GM19023 (cell line): Measurements from ENCODE around the gene OR11L1.

Source experiments
- ATAC-seq: cut with Tn5 transposase; IDR thresholded peaks from one replicate; pipeline ENCODE4 v1.9.1; 2021; ENCODE audit warnings: mild to moderate bottlenecking, moderate library complexity; ENCODE audit not compliant: unreplicated experiment

Gene OR11L1, protein sequence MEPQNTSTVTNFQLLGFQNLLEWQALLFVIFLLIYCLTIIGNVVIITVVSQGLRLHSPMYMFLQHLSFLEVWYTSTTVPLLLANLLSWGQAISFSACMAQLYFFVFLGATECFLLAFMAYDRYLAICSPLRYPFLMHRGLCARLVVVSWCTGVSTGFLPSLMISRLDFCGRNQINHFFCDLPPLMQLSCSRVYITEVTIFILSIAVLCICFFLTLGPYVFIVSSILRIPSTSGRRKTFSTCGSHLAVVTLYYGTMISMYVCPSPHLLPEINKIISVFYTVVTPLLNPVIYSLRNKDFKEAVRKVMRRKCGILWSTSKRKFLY

DNA sequence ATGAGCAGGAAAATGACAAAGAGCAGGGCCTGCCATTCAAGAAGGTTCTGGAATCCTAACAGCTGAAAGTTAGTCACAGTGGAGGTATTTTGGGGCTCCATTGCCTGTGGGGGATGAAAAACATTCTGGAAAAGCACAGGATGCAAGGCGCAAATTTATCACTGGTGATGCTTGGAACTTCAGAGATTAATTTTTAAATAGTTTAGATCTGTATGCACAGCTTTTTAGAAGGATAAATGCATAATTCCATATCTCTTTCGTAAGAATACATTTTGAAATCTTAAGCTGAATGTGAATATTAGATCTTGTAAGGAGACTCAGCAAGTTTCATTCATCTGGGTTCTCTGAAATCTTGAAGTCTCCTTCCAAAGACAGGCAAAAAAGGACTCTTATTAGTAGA lies at the start of gene OR11L1:
Gene OR11L1 (minus strand): TSS at position 101 of the 400 bp plus-strand sequence. CDS start 0 bp downstream, at position 101.
- no peak for ATAC-seq

DNA sequence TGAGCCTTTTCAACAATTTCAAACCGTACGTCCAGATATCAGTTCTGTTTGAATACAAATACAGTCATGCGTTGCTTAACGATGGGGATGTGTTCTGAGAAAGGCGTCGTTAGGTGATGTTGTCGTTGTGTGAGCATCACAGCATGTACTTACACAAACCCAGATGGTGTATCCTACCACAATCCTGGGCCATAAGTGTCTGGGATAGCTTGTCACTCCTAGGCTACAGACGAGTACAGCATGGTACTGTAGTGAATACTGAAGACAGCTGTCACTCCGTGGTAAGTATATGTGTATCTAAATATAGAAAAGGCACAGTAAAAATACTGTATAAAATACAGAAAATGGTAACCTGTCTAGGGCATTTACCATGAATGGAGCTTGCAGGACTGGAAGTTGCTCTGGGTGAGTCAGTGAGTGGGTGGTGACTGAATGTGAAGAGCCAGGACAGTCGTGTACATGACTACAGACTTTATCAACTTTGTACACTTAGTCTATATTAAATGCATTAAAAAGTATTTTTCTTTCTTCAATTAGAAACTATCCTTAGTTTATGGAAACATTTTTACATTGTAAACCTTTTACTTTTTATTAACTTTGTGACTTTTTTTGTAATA lies 43.2 kb upstream of the OR11L1 start:
- no peak for ATAC-seq

DNA sequence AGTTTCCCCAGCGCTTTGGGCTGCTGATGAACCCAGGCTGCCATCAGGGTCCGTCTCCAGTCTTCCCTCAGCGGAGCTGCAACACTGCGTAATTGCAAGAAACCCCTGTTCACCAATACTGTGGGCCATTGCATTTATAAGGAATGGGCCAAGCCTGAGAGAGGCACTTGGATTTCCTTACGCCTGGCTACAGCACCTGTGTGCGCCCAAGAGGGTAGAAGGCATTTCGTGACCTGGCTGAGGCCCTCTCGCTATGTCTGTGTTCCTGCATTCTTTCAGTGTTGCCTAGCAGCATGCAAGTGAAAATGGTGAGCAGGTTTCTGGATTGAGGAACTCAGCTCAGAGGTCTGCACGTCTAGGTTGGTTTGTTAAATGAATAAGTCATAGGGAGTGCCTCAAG lies 41.6 kb upstream of the OR11L1 start:
- no peak for ATAC-seq

DNA sequence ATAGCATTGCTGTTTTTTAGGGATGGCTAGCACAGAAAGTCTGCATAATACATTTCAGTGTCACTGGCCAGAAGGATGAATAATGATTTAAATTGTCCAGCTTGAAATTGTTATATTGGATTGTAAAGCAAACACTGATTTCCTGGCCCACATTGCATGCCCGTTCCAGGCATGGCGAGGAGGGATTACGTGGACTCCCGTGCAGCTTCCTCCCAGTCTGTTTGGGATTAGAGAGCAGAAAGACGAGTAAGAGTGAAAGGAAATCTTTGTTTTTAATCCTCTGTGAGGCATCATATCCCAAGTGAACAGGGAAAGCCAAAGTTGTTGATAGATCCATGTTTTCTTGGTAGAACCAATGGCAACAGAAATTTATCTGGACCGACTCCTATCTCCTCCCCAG lies 23.7 kb upstream of the OR11L1 start:
- no peak for ATAC-seq

DNA sequence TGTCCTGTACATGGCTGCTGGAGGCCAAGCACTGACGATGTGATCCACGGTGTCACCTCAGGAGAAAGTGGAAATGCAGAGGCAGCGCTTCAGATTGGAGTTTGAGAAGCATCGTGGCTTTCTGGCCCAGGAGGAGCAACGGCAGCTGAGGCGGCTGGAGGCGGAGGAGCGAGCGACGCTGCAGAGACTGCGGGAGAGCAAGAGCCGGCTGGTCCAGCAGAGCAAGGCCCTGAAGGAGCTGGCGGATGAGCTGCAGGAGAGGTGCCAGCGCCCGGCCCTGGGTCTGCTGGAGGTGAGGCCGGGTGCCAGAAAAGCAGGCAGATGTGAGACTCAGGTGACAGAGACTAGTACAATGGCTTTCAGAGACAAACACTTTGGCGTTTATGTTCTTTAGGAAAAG lies 22.9 kb upstream of the OR11L1 start:
- ATAC-seq, result no peak

DNA sequence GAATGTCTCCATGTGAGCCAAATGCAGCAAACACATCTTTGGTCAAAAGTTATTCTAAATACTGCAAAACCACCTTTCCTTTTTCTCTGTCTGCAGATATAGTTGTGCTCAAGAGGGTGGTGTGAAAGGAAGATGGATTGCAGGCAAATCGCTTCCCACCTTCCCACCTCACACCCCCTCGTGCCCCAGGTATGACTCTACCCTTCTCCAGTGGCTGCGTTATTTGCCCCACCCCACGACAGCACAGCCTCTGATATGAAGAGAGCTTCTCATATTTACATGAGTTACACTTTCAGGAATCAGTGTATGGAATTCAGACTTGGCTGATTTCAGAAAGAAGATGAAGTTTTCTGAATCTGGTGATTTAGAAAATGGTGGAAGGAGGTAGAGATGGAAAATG lies 21.1 kb upstream of the OR11L1 start:
- no peak for ATAC-seq

DNA sequence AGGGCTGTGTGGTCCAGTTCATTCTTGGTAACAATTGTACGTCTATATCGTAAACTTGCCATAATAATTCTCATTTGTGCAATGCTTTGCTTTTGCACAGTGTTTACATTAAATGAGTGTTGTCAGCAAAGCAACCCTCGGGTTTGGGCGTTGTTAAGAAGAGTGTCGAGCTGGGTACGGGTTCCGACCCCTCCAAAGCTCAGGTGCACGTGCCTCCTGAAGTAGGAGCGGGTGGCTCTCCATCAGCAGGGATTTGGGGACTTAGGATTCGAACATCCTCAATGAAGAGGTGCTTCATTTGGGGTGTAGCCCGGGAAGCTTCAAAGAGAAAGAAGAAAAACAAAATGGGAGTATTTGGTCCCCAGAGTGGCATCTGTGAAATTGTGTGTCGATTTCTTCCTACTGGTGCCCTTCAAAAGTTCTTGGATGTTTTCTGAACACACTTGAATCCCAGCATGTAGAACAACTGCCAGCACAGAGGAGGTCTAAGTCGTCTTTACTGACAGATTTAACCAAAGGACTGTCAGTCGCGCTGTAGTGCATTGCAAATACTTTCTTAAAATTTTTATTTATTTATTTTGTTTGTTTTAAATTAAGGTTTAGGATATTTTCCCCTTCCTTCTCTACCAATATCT lies 16.4 kb upstream of the OR11L1 start:
- ATAC-seq, result no peak

DNA sequence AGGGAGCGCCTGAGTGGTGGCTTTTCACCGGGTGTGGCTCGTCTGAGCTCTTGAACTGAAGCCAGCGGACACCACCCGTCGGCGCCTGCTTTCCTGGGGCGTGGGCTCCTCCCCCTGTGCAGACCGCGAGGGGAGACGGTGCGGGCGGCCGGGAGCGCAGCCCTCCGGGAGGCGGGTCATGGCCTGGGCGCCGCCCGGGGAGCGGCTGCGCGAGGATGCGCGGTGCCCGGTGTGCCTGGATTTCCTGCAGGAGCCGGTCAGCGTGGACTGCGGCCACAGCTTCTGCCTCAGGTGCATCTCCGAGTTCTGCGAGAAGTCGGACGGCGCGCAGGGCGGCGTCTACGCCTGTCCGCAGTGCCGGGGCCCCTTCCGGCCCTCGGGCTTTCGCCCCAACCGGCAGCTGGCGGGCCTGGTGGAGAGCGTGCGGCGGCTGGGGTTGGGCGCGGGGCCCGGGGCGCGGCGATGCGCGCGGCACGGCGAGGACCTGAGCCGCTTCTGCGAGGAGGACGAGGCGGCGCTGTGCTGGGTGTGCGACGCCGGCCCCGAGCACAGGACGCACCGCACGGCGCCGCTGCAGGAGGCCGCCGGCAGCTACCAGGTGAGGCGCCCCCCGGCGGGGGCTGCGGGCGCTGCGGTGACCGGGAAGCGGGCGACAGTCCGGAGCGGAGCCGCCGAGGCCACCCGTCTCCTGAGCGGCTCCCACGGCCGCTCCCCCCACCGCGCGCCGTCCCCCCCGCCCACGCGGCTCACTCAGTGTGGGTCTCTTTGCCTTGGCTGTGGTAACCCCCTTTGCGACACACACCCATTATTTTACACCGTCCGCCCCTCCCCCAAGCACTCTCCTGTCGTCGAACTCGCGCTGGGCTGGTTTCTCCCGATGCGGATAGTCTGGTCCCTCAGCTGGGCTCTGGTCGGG lies 15.6 kb upstream of the OR11L1 start, which contains the start of gene TRIM58:
Gene TRIM58 (plus strand): TSS at position 119 of the 916 bp plus-strand sequence. CDS start 60 bp downstream, at position 179.
- peak; percentile 55 for ATAC-seq

DNA sequence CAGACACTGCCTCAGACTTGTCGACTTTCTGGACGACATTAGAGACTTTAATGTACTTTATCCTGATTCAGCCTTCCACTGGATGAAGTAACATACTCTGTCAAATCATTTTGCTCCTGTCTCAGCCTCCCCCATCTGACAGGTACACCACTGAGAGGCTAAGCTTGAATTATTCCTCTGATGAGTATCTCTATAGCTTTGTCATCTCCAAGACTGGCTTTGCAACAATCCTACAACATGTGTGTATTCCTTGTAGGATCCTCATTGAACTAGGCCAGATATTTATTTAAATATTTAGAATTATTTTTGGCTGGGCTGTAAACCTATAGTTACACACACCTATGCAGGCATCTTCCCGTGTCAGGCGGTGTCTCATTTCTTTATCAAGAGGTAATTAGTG lies 14.2 kb upstream of the OR11L1 start:
- no peak for ATAC-seq

DNA sequence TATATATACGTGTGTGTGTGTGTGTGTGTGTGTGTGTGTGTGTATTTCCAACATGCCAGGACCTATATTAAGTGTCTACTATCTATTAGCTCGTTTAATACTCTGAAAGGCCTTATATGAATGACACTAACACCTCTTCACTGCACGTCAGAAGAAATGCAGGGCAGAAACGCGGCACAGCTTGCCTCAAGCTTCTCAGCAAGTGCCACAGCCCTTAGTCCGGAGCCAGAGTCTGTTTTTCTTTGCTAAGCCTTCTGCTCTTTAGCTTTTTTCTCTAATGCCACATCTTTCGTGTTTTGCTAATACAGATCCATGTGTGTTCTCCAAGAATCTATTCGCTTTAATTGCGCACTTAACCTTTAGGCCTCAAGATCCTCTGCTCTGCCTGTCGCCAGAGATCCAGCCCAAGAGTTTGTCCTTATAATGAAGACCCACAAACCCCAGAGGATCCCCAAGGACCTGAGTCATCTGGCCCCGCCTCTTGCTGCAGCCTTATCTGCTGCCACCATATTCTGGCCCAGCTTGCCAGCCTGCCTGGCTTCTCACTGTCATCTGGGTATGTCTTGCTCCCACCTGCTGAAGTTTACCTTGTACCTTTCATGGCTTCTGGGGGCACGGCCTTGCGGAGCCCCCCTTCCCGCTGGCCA lies 13.3 kb upstream of the OR11L1 start:
- ATAC-seq, result no peak

DNA sequence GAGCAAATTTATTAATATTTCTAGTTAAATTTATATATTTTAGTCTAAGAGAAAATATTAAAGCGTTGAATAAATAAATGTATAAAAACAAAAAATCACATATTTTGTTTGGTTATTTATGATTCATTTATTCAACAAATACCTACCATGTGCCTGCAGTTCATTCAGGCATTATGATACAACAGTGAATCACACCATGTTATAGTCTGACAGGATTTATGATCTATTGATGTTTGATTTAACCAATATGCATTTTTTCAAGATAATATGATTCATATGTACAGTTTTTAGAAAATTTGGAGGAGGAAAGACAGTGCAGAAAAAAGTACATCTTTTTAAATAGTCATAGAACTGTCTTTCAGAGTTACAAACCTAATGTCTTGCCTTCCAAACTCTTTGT lies 7.9 kb upstream of the OR11L1 start:
- ATAC-seq, result no peak

DNA sequence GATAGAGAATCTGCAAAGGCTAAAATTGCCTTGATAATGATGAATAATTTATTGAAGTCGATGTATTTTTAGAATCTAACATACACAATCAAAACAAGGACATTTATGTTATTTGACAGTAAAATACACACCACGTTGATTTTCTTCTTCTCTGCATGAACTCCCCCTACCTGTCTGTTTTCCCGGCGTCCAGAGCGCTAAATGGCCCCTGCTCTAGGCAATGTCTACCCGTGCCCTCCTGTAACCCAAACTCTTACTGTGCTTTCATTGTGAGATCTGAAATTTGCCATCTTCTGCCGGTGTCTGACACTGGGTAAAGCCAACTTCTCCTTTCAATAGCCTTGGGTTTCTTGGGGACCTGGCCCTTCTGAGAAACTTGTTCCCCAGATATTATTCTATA lies 6.7 kb upstream of the OR11L1 start:
- ATAC-seq, result no peak

DNA sequence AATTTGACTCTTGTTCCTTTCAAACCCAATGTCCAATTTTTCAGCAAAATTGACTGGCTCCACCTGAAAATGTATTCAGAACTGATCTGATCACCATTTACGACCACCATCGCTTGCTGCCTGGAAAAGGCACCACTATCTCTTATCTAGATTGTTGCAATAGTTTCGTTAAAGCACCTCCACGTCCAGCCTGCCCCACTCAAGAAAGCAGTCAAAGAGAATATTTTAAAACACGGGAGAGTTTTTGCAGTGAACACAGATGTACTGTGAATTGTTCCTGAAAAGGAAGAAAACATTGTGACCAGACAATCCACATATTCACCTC lies 4.0 kb upstream of the OR11L1 start:
- ATAC-seq, result no peak

DNA sequence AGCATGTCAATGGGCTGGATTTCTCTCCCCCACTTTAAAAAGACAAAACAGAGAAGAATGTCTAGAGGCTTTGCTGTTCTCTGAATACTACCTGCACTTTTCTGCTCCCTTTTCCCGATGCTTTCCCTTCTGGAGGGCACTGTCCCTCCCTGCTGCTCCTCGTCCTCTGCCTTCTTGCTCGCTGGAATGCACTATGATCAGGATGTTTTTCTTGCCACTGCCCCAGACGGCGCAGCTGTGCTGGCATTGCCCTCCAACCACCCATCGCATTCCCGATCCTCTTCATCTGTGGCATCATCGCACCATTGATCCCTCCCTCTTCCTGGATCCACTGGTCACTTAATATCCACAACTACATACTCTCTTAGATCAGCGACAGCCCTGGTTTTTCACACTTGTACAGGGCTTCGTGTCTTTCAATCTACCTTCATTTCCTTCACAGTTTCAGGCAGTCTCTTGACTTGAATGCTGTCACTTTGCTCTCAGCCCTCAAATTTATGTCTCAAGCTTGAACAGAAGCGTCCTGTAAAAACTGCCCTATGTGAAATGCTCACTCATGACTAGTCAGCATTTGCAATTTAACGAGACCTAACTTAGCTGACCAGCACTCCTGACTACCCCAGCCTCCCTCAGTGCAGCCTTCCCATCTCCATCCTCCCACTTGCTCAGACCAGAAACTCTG lies 3.5 kb upstream of the OR11L1 start:
- ATAC-seq, result no peak

DNA sequence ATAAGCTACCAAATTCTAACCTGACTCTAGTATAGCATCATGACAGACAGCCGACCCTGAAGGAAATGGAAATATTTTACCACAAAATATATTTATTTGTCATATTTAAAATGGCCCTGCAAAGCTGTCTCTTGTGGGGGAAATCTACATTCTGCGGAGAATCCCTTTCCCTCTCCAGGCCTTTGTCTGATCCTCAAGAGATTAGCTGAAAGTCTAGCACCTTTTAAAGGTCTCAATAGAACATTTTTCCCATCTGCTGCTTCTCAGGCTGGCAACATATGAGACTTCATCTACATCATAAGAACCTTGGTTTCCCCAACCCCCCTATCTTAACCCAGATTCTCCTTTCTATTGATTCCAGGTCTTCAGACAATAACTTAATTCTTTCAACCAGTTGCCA lies 1.7 kb upstream of the OR11L1 start:
- ATAC-seq, result no peak

DNA sequence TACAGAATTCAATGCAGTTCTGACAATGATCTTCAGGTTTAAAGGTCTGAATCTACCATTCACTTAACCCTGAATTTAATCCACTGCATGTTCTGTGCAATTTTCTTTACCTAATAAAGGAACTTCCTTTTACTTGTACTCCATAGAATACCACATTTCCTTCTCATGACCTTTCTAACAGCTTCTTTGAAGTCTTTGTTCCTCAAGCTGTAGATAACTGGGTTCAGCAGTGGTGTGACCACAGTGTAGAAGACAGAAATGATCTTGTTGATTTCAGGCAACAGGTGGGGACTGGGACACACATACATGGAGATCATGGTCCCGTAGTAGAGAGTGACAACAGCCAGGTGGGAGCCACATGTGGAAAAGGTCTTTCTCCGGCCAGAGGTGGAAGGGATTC lies 878 bp downstream of the OR11L1 start:
- ATAC-seq, result no peak

DNA sequence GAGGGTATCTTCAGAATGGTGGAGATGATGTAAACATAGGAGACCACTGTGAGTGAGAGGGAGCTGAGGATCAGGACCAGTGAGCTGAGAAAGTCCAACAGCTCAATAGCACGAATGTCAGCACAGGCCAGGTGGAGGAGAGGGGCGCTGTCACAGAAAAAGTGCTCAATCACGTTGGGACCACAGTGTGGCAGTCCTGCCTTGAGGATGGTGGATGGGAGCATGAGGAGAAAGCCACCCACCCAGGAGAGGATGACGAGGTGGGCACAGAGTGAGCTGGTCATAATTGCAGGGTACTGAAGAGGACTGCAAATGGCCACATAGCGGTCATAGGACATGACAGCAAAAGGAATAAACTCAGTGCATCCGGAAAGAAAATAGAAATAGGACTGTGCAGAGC lies 8.1 kb downstream of the OR11L1 start:
- no peak for ATAC-seq

DNA sequence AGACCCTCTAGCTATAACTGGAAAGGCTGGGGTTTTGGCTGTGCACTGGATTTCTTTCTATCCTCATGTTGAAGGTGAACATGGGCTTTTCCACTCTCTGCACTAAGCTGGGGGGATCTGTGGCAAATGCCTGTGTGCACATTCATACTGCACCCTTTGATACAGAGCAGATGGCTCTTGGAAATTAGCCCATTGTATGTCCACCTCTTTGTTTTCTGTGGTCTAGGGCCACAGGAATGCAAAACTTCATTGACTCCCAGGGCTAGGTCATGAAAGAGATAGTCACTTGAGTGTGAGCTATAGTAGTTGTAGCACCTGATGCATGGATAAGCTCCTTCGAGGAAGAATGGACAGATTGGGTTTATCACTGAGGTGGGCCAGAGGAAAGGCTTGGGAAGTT lies 12.0 kb downstream of the OR11L1 start:
- ATAC-seq, result no peak

DNA sequence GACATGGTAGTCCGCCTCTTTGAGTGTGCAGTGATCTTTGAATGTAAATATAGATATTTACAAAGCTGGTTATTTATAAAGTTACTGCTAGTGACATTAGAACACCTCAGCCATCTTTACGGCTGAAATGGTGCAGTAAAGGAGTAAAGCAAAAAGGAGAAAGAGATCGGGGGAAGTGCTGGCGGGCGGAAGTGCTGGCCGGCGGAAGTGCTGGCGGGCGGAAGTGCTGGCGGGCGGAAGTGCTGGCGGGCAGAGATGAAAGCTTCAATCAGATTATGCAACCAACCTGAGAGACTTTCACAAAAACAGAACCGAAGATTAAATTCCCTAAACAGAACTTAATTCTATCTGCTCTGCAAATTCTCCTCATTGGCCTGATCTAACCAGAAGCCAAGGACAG lies 16.3 kb downstream of the OR11L1 start:
- ATAC-seq, result no peak

DNA sequence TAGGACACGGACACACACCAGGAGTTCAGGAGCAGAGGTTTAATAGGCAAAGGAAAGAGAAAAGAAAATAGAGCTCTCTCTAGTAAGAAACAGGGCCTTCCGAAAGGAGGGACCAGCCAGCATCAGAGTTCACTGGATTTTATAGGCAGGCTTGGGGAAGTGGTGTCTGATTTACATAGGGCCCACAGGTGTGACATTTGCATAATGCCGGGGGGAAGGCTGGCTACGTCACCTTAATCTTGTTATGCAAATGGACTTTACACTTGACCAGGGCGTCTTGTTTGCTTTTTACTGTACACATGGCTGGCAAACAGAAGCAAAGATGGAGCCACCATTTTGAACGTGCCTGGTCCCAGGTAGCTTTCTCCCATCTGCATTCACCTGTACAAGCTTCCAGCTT lies 17.7 kb downstream of the OR11L1 start, which contains the start of gene OR14A16:
Gene OR14A16 (minus strand): TSS at position 97 of the 400 bp plus-strand sequence. CDS start 8,390 bp downstream, outside the sequence.
- no peak for ATAC-seq
